Middle frontal gyrus (tissue), 1 donor: ENCODE data around the gene OPN1SW.
A peak's percentile ranks its signal among the peaks of the same experiment; 100 is the strongest.

Experiments
- DNase-seq: peaks from one replicate; pipeline ENCODE4 v3.0.0-alpha.2; 2015; ENCODE audit warnings: low spot score; ENCODE audit errors: extremely low spot score

Gene OPN1SW

DNA sequence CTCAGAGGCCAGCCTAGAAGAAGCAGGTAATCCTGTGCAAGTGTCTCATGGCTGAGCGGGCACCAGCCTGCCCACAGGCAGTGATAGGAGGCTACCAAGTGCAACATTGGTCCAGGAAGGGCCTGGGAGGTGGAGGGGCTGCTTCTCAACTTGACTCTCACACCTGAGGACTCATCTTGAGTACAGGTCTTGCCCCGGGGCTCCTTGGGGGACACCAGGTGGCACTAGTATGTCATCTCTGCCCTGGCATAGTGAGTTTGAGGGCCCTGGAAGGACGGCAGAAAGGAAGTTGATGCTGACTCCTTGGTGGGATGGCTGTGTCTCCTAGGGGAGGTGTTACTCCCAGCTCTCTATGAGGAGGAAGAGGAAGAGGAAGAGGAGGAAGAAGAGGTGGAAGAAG, 18.4 kb upstream of the OPN1SW start:
- no peak for DNase-seq

DNA sequence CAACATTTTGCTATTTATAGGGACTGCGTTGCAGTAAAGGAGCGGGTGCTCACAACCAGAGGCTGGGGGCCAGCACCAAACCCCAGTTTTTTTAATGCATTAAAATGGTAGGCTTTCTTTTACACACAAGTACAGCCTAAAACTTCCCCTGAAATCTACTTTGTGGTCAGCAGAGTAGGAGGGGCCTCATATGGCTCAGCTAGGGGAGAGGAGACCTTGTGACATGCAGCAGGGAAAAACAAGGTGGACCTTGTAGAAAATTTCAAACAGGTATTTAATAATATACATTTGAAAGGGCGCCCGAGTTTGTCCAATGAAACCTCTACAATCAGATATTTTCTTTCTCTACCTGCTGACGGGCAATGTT, 17.6 kb upstream of the OPN1SW start:
- DNase-seq: no peak

DNA sequence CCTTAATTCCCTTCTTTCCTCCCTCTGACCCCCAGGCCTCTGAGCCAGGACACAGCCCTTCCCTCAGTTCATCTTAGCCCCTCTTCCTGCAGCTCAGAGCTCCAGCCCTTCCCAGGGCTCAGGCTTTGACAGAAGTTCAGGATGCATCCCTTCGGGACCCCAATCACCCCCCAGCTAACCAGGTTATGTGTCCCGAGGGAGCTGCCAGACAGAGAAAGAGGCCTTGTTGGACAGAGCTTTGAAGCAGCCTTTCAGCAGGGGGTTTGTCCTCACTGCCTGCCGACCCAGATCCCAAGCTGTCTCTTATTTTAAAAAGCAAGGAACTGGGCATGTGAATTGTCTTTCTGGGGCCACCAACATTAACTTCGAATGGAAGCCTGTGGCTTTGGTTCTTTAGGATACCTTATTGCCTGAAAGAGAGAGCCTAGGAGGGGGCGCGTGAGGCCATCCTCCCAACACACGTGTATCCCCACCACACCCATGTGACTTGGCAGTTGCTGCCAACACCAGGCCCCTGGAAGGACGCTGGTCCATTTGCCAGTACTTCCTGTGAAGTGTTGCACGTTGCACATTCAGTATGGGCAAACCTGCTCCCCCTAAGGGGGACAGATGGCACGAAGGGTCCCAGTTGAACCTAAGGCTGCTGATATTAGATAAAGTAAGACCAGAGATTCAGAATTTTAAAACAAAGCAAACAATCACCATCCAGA, 17.0 kb upstream of the OPN1SW start:
- peak; percentile 4 for DNase-seq

DNA sequence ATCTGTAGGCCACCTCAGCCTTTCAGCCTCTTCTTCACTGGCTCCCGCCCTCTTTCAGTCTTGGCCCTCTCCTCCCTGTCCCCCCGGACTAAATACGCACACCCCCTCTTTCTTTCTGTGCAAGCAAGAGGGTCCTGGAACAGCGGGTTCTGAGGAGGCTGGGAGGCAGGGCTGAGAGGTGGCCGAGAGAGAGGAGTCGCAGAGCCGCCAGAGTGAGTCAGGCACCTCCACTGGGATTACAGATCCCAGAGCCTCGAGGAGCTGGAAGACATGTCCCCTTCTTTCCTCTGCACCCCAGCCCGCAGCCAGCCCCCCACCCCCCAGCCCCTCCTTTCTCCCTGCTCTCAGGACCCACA, 16.4 kb upstream of the OPN1SW start:
- DNase-seq: no peak

DNA sequence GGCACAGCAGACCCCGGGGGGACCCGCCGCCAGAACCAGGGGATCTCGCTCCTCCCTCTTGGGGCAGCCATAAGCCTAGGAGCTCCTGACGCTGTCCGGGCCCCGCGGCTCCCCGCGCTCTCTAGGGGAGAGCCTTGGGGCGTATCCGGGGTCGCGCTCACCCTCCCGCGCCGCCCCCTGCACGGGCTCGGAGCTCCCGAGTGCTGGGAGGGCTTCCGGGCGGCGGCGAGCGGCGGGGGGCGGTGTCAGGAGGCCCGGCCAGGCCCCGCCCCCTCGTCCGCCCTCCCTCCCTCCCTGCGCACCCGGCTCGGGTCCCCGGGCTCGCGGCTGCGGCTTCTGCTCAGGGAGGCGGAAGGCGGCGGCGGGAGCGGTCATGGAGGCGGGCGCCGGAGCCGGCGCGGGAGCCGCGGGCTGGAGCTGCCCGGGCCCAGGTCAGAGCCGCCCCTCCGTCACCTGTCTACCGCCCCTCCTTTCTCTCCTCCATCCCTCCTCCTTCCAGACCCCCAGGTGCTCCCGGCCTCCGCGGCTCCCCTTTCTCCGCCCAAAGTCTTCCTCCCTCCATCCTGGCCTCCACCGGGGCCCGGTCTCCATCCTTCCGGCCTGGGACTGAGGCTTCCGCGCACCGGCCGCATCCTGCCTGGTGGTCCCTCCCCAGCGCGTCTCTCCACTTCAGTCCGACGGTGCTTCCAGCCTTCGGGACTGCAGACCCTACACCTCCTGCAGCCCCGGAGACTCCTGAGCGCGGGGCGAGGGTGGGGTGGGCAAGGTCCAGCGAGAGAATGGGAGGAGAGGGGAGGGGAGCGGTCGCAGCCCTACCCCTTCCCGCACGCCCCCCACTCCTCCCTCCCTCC, 15.8 kb upstream of the OPN1SW start, which contains the start of gene CCDC136:
CCDC136 (plus strand) TSS at position 848 of the 851 bp plus-strand sequence. CDS start 444 bp downstream, outside the sequence.
- no peak for DNase-seq

DNA sequence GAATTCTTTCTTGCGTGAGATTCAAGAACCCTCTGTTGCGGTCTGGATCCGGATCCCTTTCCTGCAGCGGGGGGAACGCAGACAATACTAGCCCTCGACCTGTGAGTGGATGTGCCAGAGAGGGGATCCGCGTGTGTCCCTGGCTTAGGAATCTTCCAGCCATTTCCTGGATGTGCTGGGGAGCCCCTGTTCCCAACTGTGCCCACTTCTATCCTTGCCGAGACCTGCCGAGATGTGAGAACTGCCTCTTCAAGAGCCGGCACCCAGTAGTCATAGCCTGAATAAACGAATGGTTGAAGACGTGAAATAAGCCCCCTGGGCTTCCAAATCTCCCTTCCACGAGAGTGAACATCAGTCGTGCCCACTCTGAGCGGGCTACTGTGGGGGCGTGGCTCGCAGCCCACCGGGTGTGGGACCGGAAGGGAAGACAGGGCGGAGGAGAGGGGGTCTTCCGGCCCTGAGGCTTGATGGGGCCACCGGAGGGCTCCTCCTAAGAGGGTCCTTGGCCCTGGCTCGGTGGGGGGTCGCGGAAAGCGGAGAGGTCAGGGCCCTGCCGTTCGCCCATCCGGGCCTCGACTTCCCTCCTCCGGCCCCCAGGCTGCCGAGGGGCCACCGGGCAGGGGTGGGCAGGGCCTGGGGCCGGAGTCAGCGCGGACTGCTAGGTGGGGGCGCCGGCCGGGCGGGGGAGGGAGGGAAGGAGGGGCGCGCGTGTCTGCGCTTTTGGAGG, 14.9 kb upstream of the OPN1SW start:
- no peak for DNase-seq

DNA sequence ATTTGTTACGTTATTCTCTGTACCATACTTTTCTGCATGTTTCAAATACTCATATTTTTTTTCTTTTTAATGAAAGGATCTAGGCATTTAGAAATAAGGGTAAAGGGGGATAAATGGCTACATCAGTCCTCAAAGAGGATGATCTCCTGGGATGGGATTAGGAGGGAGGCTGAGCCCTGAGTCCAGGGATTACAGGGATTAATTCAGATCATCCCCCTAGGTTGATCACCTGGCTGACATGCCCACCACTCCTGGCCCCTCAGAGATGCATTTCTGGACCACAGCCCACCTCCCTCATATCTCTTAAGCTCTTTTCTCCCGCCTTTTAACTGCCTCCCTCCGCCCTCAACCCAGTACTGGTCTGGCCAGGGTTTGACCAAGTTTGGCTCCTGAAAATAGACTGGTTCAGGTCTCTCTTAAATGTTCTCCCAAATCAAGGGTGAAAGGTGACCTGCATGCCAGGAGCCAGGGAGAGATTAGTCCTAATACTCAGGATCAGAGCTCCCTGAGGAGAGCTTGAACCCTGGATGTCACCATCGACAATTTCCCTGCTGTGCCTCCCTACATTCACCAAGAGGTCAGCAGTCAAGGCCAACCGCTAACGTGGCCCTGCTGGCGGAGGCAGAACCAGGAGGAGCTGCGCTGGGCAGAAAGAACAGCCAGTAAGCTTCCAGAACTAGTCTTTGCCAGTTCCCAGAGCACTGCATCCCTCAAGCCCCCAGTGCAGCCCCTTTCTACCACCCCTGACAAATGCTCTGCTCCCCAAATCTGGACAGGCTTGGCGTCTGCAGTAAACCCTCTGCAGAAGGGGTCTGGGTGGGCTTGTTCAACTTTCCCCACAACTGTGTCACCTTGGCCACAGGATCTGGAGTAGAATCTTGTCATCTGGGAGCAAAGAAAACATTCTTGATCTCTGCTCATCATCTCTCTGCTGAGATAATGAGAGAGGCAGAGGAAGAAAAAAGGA, 13.1 kb upstream of the OPN1SW start:
- DNase-seq: no peak

DNA sequence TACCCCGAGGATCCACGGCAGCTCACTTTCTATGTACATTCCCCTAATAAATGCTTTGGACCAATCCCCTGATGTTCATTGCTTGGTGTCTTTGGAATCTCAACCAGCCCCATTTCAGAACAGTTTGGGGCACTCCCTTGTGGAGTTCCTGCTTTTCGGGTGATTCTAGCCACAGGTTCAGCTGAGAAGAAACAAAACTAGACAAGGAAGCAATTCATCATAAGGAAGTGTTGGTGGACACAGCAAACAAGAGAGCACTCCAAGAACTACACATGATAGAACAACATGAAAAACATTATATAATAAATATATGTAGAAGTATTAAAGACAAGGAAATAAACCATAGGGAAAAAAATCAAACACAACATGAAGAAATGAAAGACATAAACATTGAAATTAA, 10.1 kb upstream of the OPN1SW start:
- DNase-seq: no peak

DNA sequence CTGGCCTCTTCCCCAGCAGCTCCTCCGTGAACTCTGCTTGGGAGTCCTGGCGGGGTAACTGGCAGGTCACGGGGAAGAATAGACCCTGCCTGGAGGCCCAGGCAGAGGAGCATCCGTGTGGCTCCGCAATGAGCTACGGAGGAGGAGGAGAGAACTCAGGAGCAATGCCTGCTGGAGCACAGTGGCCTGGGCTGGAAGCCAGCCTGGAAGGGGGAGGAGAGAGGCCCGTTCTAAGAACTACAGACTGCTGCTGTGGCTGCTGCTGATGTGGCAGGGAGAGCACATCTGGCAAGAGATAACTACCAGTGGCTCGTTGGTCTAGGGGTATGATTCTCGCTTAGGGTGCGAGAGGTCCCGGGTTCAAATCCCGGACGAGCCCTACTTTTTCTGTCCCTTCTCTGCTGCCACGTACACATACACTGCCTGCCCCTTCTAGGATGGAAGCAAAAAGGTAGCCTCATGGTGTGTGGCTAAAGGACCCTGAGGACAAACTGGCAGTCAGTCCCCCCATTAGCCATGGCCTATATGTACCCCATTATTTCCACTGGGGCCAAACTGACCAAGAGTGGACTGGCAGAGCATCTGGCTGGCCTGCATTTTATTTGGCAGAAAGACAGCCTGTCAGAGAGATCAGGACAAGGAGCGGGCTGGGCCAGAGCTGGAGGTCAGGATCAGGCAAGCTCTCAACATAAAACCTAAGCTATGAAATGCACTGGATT, 7.7 kb upstream of the OPN1SW start:
- DNase-seq: no peak

DNA sequence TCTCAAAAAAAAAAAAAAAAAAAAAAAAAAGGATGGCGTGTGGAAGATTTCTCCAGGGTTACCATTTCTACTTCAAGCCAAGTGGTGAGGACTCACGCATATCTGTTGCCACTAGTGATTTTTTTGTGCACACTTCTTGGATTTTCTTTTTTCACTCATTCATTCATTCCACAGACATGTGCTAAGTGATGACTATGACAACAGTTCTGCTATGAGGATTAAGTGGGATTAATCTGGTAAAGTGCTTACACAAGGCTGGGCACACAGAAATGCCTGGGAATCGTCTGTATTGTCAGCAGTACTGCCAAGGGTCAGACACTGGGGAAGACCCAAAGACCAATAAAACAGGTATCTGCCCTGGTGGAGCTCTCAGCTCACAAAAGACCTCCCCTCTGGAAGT, 6.3 kb upstream of the OPN1SW start:
- no peak for DNase-seq

DNA sequence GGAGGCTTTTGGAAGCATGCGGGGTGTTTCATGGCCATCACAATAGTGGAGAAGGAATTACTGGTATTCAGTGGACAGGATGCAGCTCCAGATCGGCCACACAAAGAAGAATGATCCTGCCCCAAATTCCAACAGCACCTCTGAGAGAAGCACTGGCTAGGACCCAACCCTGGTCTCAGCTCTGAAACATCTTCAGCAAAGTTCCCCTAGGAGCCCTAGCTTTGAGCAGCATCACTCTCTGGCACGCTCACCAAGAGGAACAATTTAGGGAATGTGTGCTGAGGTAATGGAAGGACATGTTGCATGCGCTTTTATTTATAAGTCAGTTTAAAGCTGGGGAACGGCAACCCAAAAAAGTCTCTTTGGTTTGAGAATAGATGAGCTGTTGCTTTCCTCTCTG, 5.5 kb upstream of the OPN1SW start:
- no peak for DNase-seq

DNA sequence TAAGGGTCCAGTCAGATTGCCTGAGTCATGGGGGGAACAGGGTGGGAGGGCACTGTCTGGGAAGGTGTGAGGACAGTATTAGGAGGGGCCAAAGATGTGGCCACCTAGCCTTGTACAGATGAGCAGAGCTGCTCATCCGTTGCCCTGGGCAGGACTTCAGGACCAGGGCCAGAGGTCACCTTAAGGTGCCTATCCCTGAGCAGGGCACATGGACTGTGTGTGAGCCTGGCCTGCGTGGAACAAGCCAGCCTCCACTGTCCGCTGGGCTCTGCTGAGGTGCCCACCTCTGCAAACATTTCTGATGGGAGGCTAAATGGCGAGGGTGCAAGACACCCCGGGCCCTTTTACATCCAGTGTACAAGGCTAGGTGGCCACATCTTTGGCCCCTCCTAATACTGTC, 3.4 kb upstream of the OPN1SW start:
- no peak for DNase-seq

DNA sequence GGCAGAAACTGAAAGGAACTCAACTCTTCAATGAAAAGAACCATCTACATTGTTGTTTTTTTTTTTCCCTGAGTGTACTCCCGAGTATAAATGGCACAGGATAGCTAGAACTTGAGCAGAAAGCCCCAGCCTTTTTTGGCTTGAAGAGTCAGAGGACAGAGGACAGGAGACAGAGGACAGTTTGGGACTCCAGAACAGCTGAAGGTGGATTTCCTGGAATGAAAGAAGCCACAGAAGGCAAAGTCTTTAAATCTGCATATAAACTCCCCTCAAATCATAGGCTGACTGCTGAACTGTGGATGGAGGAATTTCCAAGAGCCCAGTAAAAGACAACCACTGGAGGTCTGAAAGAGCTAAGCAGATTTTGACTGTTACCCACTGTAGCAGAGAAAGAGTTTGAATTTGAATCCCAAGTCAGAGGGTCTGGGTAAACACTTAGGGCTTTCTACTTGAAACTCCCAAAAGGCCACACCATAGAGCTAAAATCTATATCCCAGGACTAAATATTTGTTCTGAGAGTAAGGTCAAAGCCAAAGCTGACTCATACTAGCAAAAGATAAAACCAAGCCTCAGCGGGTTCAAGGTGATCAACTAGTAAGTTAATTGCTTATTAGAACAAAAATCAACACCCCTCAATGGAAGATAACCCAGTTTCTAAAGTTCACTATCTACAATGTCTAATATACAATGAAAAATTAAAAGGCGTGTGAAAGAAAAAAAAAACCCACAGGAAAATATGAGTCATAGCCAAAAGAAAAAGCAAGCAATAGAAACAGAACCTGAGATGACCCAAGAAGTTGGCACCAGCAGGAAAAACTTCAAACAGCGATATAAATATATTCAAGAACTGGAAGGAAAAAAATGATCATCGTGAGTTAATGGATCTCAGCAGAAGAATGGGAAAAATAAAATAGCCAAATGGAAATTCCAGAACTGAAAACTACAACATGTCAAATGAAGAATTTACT, 1.8 kb upstream of the OPN1SW start:
- no peak for DNase-seq

DNA sequence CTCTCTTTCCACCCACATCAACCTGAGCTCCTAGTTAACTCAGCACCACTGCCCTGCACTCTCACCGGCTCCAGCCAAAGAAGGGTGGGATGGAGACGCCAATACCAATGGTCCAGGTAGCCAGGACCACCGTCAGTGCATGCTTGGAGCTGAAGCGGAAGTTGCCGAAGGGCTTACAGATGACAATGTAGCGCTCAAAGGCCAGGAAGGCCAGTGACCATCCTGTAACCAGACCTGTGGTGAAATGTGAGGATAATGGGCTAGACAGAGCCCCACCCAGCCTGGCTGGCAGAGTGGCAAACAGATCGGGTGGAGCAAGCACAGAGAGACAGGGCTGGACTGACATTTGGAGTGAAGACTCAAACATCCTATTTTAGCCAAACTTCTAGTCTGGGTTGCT, 673 bp downstream of the OPN1SW start:
- no peak for DNase-seq

DNA sequence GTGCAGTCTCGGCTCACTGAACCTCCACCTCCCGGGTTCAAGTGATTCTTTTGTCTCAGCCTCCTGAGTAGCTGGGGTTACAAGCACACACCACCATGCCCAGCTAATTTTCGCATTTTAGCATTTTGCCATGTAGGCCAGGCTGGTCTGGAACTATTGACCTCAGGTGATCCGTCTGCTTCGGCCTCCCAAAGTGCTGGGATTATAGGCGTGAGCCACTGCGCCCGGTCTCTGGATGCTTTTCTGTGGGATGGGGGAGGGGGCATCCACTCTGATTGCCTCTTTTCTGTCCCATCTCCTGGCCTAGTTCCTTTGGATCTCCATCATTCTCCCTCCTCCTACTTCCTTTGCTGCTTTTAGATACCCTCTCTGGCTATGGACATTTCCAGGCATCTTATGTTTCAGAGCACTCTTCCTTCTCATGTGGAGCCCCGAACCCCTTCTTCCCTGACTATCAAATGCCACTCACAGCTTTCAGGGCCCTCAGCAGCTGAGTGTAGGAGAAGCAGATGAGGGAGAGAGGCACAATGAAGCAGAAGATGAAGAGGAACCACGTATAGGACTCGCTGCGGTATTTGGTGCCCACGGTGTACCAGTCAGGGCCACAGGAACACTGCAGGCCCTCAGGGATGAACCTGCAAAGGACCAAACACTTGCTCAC, 1.4 kb downstream of the OPN1SW start:
- DNase-seq: no peak

DNA sequence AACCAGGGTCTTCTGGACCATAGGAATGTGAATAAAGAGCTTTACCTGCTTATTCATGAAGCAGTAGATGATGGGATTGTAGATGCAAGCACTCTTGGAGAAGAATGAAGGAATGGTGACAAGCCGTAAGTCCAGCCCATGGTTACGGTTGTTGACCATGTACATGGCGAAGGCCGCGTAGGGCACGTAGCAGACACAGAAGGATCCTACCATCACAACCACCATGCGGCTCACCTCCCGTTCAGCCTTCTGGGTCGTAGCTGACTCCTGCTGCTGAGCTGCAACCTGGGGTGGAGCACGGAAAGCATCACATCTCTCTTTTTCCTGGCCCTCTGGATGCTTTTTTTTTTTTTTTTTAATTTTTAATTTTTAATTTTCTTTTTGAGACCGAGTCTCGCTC, 2.0 kb downstream of the OPN1SW start:
- no peak for DNase-seq

DNA sequence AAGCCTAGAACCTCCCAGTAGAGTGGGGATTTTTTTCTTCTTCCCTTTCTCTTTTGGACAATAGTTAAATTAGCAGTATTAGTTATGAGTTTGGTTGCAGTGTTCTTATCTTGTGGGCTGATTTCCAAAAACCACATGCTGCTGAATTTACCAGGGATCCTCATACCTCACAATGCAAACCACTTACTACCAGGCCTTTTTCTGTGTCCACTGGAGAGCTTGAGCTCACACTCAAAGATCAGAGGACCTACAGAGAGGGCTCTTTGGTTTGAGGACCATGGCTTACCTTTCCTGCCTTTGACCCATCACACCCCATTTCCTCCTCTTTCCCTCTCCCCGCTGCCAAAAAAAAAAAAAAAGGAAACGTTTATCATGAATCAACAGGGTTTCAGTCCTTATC, 5.4 kb downstream of the OPN1SW start:
- no peak for DNase-seq

DNA sequence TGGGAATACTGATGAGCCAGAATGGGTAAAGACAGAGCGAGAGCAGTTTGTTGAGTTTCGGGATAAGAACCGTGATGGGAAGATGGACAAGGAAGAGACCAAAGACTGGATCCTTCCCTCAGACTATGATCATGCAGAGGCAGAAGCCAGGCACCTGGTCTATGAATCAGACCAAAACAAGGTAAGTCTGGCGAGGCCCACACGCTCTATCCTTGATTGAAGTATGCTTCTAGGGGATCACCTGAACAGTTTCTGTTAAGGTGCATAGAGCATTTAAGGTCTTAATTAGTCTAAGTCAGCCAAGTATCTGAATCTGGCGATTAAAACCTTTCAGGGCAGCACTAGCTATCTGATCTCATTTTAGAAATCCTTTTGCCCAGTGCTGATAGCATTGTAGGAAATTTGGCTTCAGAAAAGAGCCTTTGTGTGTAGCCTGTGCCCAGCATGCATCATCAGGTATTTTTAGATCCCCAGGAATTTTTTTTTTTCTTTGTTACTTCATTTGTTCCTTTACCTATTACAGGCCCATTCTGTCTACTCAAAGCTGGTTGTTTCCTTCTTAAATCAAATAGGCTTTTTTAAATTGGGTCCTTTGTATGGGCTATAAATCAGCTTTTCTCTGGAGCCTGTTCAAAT, 8.0 kb downstream of the OPN1SW start:
- DNase-seq: no peak
